ENCODE results near the gene COL1A1. TPM values are rescaled to one million over a fixed set of nuclear protein-coding genes. Genes with fewer than 3 reads are reported as not detected.

The COL1A1 gene
- total RNA-seq, result 1,000 to 10,000 TPM in 1 of 2 donors, 100 to 1,000 TPM in 1; 456 to 1,821 TPM
- long read RNA-seq, donor 1, full-length matches to known transcripts, result 265 of 857 reads
- long read RNA-seq, donor 1, partial matches to known transcripts, result 553 of 857 reads
- long read RNA-seq, donor 1, other reads (novel, unspliced or antisense), result 39 of 857 reads
- long read RNA-seq, donor 2, full-length matches to known transcripts, result 11 of 251 reads
- long read RNA-seq, donor 2, partial matches to known transcripts, result 216 of 251 reads
- long read RNA-seq, donor 2, other reads (novel, unspliced or antisense), result 24 of 251 reads

DNA sequence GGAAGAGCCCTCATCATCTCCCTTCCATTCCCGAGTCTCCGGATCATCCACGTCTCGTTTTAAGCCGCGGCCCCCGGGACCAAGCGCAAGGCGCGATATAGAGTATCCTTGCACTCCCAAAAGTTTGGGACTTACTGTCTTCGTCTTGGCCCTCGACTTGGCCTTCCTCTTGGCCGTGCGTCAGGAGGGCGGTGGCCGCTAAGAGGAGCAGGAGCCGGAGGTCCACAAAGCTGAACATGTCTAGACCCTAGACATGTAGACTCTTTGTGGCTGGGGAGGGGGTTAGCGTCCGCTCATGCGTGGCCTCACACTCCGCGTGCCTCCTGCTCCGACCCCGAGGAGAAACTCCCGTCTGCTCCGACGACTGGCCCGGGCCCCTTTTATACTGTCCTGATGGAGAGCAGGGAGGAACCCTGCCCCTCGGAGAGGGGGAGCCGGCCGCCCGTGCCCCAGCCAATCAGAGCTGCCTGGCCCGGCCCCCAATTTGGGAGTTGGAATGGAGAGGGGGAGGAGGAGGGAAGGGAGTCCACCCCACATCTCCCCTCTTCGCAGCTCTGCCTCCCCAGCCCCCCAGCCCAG is at the start of gene COL1A1:
Gene COL1A1 (minus strand): TSS at position 356 of the 579 bp plus-strand sequence. CDS start 118 bp downstream, at position 238.
- intact Hi-C loops (cut with DNase I), result loop anchor here in 1 of 2 donors (2.0 kb wide), 1 partner anchor 71 kb away; no protein-coding TSS in a partner anchor
- peak; percentile 95 for DNase-seq (ENCODE audit: low spot score)

DNA sequence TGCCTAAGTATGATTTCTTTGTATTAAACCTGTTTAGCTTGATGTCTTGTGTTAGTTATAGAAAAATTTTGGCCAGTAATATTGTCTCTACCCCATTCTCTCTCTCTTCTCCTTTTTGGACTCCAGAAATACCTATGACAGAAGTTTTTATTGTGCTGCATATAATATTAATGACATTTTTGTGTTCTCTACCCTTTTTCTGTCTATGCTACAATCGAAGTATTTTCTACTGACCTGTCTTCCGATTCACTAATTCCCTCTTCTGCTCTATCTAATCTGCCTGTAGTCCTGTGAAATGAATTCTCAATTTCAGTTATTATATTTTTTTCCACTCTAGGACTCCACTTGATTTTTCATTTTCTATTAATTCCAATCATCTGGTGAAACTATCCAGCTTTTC is 46.8 kb upstream of the COL1A1 start:
- DNase-seq (ENCODE audit: low spot score), result no peak

DNA sequence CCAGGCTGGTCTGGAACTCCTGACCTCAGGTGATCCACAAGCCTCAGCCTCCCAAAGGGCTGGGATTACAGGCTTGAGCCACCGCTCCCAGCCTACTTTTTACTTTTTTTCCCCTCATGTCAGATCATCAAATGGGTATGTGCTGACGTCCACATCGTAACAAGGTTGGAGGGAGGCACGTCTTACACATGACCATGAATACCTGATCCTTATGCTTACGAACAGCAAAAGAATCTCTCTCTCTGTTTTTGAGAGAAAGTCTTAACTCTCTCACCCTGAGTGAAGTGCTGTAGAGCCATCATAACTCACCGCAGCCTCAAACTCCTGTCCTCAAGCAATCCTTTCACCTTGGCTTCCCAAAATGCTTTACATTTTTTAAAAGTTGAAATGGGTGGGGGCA is 43.3 kb upstream of the COL1A1 start:
- intact Hi-C loops (cut with DNase I), result no loop called here
- no peak for DNase-seq (ENCODE audit: low spot score)

More for the DNA sequence above, 46.8 kb upstream of the COL1A1 start:
- intact Hi-C loops (cut with DNase I), result no loop called here

DNA sequence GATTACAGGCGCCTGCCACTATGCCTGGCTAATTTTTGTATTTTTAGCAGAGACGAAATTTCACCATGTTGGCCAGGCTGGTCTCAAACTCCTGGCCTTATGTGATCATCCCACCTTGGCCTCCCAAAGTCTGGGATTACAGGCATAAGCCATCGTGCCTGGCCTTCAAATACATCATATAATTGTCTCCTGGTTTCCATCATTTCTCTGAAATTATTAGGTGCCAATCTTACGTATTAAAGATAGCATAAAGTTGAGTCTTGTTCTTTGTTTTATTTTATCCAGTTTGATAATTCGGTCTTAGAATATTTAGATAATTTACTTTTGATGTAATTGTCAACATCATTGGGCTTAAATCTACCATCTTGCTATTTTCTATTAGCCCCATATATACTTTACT is 40.0 kb upstream of the COL1A1 start:
- intact Hi-C loops (cut with DNase I), result no loop called here
- no peak for DNase-seq (ENCODE audit: low spot score)

DNA sequence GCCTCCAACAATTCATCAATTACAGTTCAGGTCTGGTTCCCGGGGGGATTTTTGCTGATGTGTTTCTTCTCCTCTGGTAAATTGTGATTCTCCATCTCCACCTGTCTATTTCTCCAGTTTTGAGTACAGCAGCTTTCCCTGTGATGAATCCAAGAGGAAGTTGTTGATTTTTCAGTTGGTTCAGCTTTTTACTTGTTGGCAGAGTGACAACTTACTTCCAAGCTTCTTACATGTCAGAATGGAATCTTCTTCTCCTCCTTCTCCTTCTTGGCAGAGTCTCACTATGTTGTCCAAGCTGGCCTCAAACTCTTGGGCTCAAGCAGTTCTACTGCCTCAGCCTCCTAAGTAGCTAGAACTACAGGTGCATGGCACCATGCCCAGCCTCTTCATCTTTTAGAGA is 39.4 kb upstream of the COL1A1 start:
- DNase-seq (ENCODE audit: low spot score), result no peak
- intact Hi-C loops (cut with DNase I), result no loop called here

DNA sequence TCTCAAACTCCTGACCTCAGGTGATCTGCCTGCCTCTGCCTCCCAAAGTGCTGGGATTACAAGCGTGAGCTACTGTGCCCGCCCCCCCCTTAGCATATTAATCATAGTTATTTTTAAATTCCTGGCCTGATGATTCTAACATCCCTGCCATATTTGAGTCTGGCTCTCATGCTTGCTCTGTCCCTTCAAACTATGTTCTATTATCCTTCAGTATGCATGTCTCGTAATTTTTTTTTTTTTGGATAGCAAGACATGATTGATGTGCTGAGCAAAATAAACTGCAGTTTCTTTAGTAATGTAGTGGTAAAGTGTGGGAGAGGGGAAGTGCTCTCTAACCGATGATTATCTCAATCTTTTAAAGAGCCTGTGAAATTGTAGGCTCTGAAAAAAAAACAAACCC is 38.5 kb upstream of the COL1A1 start:
- DNase-seq (ENCODE audit: low spot score), result no peak
- intact Hi-C loops (cut with DNase I), result no loop called here

DNA sequence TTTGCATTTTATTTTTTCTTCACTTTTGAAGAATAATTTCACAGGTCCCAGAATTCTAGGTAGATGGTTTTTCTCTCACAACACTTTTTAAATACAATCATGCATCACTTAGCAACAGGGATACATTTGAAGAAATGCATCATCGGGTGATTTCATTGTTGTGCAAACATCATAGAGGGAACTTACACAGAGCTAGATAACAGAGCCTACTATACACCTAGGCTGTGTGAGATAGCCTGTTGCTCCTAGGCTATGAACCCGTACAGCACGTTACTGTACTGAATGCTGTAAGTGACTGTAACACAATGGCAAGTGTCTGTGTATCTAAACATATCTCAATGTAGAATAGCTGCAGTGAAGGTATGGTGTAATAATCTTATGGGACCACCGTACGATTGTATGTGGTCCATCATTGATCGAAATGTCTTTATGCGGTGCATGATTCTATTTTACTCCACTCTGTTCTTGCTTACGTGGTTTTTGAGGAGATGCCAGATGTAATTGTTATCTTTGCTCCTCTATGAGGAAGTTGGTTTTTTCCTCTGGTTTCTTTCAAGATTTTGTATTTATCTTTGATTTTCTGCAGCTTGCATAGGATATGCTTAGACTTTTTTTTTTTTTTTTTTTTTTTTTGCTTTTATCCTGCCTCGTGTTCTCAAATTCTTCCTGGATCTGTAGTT is 37.3 kb upstream of the COL1A1 start:
- intact Hi-C loops (cut with DNase I), result no loop called here
- DNase-seq (ENCODE audit: low spot score), result no peak

DNA sequence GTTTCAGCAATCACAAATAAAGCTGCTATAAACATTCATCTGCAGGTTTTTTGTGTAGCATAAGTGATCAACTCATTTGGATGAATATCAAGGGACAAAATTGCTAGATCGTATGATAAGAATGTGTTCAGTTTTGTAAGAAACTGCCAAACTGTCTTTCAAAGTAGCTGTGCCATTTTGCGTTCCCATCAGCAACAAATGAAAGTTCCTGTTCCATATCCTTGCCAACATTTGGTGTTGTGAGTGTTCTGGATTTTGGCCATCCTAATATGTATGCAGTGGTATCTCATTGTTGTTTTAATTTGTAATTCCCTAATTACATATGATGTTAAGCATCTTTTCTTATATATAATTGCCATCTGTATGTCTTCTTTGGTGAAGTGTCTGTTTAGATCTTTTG is 36.5 kb upstream of the COL1A1 start:
- intact Hi-C loops (cut with DNase I), result no loop called here
- DNase-seq (ENCODE audit: low spot score), result no peak

DNA sequence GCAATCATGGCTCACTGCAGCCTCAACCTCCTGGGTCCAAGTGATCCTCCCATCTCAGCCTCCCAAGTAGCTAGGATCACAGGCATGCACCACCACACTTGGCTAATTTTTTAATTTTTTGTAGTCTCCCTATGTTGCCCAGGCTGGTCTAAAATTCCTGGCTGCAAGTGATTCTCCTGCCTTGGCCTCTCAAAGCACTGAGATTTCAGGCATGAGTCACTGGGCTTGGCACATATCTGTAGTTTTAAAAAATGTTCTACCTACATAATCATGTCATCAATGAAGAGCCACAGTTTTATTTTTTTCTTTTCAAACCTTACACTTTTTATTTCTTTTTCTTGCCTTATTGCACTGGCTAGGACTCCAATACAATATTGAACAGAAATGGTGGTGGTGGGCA is 33.1 kb upstream of the COL1A1 start:
- intact Hi-C loops (cut with DNase I), result no loop called here
- no peak for DNase-seq (ENCODE audit: low spot score)

DNA sequence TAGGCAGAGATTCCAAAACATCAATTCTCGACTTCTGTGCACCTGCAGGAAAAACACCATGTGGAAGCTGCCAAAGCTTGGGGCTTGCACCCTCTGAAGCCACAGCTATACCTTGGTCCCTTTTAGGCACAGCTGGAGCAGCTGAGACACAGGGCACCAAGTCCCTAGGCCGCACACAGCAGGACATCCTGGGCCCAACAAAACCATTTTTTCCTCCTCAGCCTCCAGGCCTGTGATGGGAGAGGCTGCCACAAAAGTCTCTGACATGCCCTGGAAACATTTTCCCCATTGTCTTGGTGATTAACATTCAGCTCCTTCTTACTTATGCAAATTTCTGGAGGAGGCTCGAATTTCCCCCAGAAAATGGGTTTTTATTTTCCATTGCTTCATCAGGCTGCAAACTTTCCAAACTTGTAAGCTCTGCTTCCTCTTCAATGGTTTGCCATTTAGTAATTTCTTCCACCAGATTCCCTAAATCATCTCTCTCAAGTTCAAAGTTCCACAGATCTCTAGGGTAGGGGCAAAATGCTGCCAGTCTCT is 24.3 kb upstream of the COL1A1 start:
- intact Hi-C loops (cut with DNase I), result no loop called here
- no peak for DNase-seq (ENCODE audit: low spot score)

DNA sequence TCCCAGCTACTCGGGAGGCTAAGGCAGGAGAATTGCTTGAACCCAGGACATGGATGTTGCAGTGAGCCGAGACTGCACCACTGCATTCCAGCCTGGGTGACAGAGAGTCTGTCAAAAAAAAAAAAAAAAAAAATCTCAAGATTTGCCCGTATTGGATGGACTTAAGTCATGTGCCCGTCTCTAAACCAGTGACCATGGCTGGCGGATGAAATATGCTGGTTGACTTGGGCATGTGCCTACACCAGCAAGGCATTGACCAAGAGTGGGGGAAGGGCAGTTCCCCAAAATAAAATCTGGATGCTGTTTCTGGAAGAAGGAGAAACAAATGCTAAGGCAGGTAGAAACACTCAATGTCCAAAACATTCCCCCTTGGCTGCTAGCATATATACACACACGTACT is 21.5 kb upstream of the COL1A1 start:
- intact Hi-C loops (cut with DNase I), result loop anchor here in 1 of 2 donors (1.0 to 5.0 kb wide), 2 partner anchors 34 to 36 kb away; no protein-coding TSS in a partner anchor
- DNase-seq (ENCODE audit: low spot score), result no peak

DNA sequence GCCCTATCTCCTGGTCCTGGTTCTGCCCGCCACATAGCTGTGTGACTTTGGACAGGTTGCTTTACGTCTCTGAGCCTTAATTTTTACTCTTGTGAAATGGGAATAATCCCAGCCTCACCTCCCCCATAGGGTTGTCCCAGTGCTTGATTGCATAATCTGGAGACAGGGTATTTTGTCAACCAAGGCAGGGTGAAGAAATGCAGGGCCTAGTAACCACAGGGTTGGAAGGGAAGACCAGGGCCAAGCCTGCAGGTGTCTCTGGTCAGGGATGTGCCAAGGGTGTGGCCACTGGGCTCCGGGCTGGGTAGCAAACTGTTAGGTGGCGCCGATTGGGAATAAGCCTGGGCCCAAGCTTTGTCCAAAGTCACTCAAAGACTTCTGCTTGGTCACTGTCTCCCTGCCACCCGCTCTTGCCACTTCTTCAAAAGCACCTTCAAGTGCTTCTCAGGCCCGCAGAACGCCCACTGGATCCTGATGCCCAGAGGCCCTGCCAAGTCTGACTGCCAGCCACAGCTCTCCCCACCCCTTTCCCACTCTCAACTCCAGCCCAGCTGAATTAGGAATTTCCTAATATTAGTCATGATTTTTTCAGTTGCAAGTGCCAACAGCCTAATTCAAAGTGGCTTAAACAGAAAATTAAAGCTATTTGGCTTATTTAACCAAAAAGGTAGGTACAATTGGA is 20.6 kb upstream of the COL1A1 start:
- peak; percentile 88 for DNase-seq (ENCODE audit: low spot score)
- intact Hi-C loops (cut with DNase I), result loop anchor here in 1 of 2 donors (5.0 kb wide), 1 partner anchor 35 kb away; no protein-coding TSS in a partner anchor

DNA sequence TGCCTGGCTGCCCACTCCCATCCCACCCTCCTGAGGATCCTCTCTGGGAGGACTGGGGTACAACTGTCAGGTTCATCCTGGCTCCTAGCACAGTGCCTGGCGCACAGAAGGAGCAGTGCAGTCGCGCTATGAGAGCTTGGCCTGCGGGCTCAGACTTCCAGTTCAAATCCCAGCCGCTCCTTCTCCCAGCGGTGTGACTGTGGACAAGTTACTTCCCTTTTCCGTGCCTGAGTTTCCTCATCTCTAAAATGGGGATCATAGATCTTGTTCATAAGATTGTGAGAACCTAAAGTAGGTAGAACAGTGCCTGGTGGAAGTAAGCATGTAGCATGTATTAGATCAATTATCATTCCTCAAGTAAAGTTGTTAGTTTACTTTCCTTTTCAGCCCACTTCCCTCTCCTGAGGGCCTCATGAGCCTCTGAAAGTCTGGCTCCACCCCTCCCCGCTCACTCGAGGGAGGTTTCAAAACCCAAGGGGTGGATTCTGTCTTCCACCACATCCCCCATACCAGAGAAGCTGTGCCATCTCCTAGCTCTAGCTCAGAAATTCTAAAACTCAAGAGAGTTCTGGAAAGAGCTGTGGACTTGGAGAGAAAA is 19.9 kb upstream of the COL1A1 start:
- no peak for DNase-seq (ENCODE audit: low spot score)
- intact Hi-C loops (cut with DNase I), result loop anchor here in 1 of 2 donors (5.0 kb wide), 1 partner anchor 36 kb away; no protein-coding TSS in a partner anchor

DNA sequence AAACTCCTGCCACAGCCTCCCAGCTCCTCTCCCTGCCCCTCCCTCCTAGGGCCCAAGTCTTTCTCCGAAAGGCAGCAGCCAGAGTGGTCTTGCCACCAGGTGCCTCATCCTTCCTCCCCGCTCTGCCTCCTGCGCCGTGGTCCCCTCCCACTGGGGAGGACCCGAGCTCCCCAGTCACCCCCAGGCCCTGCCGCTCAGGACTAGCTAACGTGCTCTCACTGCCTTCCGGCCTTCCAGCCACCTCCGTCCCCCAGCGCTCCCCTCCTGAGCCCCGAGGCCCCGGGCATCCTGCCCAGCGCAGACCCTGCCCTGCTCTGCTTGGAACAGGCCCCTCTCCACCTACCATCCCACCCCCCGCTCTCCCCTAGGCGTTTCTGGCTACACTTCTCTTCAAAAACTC is 19.4 kb upstream of the COL1A1 start:
- no peak for DNase-seq (ENCODE audit: low spot score)
- intact Hi-C loops (cut with DNase I), result loop anchor here in 1 of 2 donors (5.0 kb wide), 1 partner anchor 36 kb away; no protein-coding TSS in a partner anchor

DNA sequence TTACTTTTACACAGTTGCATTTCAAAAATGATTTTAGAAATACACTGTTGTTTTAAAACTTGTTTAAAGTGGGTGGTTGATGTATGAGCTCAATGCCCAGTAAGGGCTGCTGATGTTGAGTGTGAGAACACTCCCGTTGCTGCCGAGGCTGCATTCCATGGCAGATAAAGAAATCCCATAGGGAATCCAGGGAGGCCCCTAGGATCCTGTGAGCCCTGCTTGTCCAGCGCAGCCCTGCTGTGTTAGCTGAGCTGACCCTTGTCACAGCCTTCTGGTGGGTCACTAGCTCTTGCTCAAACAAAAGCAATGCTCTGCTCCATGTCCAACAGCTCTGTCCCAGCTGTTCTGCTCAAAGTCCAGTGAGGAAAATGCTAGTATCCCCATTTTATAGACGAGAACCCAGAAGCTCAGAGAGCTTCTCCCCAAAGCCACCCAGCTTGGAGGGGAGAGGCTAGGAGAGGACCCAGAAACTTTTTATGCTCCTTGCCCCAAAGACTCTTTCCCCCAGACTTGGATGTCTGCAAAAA is 18.6 kb upstream of the COL1A1 start:
- DNase-seq (ENCODE audit: low spot score), result no peak

DNA sequence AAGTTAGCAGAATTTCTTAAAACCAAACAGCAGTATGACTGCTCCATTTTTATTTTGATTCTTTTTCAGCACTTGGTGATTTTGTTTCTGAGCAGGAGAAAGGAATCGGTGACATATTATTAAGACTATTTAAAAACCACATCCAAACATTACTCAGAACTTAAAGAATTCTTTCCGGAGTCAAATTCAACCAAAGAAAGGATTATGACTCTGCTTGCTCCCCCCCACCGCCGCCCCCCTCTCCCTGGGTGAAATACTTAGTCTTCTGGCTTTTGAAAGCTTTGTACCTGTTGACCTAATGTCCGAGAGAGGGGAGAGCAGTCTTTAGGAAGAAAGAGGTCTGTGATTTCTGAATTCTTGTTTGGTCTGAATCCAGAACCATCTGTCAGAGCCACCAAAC is 17.9 kb upstream of the COL1A1 start:
- no peak for DNase-seq (ENCODE audit: low spot score)

More for the DNA sequence above, 18.6 kb upstream of the COL1A1 start:
- intact Hi-C loops (cut with DNase I), result loop anchor here in 1 of 2 donors (5.0 kb wide), 1 partner anchor 37 kb away; no protein-coding TSS in a partner anchor

DNA sequence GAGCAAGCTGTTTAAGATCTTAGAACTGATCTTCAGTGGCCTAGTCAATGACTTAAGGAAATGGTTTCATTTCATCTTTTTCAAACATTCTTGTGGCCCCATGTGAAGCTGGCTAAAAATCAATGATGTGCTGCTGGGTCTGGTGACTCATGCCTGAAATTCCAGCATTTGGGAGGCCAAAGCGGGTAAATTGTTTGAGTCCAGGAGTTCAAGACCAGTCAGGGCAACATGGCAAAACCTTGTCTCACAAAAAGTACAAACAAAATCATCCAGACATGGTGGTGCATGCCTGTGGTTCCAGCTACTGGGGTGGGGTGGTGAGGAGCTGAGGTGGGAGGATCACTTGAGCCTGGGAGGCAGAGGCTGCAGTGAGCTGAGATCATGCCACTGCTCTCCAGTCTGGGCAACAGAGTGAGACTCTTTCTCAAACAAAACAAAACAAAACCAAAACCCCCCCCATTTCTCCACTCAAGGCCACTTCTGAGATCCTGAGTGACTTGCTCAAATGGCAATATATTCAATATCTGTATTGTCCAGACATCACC is 17.4 kb upstream of the COL1A1 start:
- intact Hi-C loops (cut with DNase I), result no loop called here

More for the DNA sequence above, 17.9 kb upstream of the COL1A1 start:
- intact Hi-C loops (cut with DNase I), result no loop called here

DNA sequence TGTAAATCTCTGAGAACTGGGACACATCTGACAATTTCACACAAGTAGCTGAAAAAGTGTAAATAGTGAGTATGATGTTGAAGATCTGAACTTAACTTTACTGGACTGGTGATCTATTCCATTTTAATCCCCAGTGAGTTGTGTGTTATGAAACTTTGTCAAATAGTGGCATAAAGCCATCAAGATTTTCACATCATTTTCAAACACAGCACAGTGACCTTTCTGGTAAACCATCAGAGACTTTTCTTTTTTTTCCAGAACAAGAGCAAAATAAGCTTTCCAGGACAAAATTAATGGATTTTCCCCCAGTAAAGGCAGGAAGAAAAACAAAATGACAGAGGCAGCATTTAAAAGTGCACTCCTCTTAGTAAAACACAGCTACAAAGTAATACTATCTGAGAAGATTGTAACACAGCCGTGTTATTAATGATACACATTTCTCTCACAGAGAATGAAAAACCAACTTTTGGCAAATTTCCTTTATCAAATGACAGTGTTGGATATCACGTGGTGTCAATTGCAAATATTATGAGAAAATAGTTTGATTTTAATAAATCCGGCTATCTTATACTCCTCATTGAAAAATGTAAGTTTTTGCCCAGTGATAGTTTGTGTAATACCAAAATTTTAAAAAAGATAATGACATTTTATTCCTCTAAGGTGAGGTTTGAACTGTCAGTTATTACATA is 16.8 kb upstream of the COL1A1 start:
- intact Hi-C loops (cut with DNase I), result no loop called here

More for the DNA sequence above, 17.4 kb upstream of the COL1A1 start:
- no peak for DNase-seq (ENCODE audit: low spot score)

More for the DNA sequence above, 16.8 kb upstream of the COL1A1 start:
- no peak for DNase-seq (ENCODE audit: low spot score)

Data from posterior vena cava (tissue), 2 donors.